NCI-H82 treated with DMSO at 0.1 percent for 48 hours (cell line): Measurements from ENCODE around the gene NRG2.

Experiments
- DNase-seq: peaks from one replicate; lab custom pipeline; 2025; ENCODE audit not compliant: unreplicated experiment; lab: John Stamatoyannopoulos, UW

The NRG2 gene

GRCh38 chr5:139797856-139798510 lies 245.1 kb downstream of the NRG2 start:
- DNase-seq, result peak; percentile 25

DNA sequence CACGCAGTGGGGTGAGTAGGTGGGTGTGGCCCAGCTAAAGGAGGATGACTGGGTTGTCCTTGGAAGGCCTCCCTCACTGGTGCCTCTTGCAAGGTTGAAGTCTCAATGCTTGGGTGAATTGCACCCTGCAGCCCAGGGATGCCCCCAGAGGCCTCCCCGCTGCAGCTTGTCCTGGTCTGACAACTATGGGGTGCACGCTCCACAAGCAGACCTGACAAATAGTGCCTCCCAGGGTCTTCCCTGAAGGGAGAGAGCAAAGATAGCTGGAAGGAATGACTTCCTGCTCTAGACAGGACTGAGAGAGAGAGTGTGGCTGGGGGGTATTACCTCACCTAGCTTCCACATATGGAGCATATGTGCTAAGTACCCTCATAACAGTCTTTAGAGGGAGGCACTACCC lies 245.8 kb downstream of the NRG2 start:
- no peak for DNase-seq
